GM21786 (cell line): Measurements from ENCODE around the gene COL4A2.
"Not testable (repeated sequence)": the region's sequence is repeated elsewhere in the genome, so short reads cannot be mapped to it uniquely, and the experiment has no call there.

Experiments used
- ATAC-seq: cut with Tn5 transposase; IDR thresholded peaks from one replicate; pipeline ENCODE4 v1.9.1; 2021; ENCODE audit not compliant: unreplicated experiment

Gene COL4A2

DNA sequence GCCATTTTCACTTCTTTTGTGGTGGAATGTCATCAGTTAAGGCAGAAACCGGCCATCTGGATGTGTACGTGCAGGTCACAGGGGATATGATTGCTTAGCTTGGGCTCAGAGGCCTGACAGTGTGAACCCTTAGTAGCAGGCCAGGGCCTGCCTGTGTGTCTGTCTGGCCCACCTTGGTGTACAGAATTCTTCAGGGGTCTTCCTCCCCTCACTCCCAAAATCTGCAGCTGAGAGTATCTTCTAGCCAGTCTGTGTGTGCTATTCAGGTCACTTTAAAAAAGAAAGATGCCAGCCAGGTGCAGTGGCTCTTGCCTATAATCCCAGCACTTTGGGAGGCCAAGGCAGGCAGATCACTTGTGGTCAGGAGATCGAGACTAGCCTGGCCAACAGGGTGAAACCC, 179.8 kb downstream of the COL4A2 start:
- ATAC-seq = not testable (repeated sequence)

DNA sequence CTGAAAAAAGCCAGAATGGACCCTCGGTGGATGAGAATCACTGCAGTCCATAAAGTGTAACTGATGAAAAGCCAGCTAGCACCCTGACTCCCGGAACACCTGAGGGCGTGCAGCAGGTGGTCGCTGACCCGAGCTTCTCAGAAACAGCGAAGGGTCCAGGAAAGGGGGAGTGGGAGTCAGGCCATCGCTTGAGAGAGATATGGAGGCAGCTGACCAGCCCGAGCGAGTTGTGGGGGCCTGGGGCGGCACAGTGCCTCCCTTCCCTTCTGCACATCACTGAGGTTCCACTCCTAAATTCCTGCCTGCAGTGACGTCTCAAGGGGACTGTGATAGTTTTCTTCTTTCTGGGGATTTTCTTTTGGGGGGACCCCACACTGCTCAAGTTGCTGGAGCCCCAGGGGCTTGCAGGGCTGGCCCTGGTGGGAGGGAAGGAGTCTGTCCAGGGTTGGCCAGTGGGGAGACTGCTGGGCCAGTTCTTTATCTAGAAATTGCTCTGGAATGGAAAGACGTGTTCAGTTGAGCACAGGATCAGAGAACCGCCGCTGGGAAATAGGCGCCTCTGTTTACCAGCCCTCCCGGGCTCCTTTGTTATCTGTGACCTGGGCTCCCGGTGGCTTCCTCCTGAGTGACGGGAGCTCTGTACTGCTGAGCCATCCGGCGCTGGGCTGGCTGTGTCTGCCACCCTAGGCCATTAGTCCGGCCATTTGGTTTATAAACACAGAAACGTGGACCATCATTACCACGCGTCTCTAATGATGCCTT, 183.1 kb downstream of the COL4A2 start:
- no peak for ATAC-seq

DNA sequence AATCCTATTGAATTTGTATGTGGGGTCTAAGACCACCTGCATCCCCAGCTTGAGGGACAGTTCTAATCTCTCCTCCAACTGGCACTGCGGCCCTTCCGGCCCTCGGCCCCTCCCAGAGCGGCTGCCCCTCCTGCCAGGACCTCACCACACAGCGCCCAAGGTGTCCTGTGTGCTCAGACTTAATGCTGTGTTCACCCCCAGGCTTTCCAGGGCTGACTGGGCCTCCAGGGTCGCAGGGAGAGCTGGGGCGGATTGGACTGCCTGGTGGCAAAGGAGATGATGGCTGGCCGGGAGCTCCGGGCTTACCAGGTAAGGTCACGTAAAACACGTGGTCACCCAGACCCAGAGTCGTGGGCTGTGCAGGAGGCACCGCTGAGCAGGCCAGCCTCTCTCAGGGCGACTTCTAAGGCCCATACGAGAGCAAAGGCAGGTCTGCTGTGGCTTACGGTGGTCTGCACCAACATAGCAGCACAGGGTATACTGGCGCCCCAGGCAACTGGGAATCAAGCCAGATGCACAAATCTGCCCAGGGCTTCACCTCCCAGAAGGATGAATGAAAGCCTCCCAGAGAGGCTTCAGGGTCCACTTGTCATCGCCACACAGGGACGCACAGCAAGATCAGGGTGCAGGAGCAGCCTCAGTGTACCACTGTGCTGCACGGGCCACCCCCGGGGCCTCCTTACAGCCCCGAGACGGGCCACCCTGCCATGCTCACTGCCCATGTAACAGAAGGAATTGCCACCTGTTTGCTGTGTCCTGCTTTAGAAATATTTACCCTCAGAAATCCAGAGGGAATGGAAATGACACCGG, 185.0 kb downstream of the COL4A2 start:
- no peak for ATAC-seq

DNA sequence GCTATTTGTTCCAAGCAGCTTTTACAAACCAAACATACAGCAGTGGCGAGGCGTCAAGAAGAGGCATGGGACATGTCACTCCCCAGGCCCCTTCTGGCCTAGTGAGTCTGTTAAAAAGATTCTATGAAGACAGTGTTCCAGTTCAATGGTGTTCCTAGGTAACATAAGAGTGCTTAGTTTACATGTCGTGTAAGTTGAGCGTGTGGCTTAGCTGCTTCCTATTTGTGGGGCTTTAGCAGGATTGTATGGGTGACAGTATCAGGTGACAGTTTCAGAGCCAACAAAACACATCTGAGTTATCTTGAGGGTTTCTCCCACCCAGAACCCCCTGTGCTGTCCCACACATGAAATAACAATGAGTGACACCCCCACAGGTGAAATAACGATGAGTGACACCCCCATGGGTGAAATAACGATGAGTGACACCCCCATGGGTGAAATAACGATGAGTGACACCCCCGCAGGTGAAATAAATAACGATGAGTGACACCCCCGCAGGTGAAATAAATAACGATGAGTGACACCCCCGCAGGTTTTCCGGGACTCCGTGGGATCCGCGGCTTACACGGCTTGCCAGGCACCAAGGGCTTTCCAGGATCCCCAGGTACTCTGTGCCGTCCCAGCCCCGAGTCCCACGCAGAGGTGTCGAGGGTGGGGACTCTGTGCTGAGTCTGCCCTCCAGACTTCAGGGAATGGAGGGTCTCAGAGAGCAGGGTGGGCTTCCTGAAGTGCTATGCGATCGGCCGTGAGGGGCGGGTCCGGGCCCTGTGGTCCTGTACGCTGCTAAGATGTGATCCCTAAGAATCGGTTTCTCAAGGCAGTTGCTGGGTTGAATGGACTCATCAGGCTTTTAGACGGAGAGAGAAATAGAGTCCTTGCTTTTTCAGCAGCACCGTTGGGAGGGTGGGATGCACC, 185.9 kb downstream of the COL4A2 start:
- ATAC-seq = no peak

DNA sequence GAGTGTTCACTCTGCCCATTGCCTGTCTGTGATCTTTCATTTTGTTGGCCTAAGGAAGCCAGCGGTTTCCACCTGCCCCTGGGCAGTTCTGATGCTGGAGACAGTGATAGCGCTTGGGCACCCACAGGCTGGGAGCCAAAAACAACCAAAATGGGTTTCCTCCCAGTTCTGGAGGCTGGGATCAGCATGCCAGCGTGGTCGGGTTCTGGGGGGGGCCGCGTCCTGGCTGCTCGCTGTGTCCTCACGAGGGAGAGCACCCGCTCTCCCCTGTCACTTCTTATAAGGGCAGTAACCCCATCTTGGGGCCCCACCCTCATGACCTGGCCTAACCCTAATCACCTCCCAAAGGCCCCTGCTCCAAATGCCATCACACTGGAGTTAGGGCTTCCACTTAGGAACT, 186.5 kb downstream of the COL4A2 start:
- no peak for ATAC-seq

DNA sequence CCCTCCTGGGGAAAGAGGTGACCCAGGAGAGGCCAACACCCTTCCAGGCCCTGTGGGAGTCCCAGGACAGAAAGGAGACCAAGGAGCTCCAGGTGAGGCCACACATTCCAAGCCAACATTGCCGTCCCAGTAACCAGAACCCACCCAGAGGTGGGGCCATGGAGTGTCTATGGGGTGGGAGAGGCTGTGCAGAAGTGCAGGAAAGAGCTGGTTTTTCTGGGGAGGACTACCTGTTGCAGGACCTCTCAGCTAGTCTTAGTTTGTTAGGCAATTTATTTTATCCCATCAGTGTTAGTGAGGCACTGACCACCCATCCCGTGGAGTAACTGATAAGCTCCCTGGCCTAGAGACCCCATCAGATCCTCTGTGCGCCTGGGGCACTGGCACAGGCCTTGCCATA, 188.3 kb downstream of the COL4A2 start:
- ATAC-seq = no peak

DNA sequence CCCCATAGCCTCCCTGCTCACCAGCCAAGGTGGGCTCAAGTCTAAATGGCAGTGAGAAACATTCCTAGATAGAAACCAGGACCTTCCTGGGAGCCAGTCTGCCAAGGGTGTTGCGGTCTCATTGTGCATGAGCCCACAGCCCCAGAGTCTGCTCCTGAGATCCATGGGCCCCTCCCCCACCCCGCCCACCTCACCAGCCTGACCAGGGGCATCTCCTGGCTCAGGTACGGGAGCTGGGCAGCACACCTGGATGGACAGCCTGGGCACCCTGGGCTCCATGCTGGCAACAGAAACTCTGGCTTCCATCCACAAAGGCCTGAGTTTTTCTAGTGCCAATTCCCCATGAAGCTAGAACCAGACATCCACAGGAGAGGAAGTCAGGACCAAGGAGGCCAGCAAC, 188.8 kb downstream of the COL4A2 start:
- ATAC-seq = no peak

DNA sequence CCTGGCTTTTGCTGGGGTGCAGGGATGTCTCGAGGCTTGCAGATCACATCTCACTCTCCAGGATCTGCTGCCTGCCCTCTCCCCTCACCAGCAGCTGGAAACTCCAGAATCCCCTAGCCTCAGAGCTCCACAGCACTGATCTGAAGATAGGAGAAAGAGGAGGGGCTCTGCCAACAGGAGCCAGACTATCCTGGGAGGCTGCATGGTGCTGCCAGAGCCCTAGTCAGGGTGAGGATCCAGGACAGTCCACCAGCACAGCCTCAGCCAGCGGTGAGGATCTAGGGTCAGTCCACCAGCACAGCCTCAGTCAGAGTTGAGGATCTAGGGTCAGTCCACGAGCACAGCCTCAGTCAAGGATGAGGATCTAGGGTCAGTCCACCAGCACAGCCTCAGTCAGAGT, 189.2 kb downstream of the COL4A2 start:
- no peak for ATAC-seq

DNA sequence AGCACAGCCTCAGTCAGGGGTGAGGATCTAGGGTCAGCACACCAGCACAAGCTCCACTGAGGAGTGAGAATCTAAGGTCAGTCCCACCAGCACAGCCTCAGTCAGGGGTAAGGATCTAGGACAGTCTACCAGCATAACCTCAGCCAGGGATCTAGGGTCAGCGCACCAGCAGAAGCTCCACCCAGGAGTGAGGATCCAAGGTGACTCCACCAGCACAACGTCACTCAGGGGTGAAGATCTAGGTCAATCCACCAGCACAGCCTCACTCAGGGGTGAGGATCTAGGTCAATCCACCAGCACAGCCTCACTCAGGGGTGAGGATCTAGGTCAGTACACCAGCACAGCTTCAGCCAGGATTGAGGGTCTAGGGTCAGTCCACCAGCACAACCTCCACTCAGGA, 189.9 kb downstream of the COL4A2 start:
- no peak for ATAC-seq

DNA sequence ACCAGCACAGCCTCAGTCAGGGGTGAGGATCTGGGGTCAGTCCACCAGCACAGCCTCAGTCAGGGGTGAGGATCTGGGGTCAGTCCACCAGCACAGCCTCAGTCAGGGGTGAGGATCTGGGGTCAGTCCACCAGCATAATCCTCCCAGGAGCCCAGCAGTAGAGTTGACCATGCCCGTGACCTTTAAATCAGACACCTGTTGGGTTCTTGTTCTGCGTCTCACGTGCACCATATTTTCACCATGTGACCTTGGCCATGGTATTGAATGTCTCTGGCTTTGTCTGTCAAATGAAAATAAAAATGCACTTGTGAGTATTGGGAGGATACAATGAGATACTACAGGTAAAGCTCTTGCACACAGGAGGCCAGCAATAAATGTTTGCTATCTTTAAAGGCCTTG, 190.8 kb downstream of the COL4A2 start:
- ATAC-seq = not testable (repeated sequence)

DNA sequence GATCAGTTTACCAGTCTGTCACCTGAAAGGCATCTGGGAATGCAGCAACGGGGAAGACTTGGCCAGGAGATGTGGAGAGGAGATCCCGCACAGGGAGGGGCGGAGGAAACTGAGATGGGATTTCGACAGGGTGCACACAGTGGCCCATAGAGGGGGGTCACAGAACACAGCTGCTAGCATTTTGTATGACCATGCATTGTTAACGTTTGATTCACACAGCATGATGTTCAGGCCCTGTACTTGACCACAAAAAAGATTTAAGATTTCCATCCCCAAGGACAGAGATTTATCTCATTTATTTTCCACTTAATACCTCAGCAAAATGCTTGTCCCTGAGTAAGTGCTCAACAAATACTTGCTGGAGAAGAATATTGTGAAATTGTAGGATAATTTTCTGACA, 191.2 kb downstream of the COL4A2 start:
- no peak for ATAC-seq

DNA sequence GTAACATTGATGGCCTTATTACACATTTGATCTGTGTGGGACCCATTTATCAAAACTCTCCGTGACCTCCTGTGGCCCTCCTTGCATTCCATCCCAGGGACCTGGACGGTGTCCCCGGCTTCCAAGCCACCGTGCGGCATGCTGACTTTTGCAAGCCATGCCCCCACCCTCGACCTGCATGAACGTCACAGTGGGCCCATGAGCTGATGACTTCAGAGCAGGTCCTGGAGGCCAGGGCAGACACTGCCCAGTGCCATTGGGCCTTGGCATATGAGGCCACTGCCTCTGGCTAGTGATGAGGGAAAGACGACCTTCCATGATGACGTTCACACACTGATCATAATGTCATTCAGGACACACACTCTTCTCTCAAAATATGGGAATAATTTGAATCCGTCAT, 191.7 kb downstream of the COL4A2 start:
- no peak for ATAC-seq

DNA sequence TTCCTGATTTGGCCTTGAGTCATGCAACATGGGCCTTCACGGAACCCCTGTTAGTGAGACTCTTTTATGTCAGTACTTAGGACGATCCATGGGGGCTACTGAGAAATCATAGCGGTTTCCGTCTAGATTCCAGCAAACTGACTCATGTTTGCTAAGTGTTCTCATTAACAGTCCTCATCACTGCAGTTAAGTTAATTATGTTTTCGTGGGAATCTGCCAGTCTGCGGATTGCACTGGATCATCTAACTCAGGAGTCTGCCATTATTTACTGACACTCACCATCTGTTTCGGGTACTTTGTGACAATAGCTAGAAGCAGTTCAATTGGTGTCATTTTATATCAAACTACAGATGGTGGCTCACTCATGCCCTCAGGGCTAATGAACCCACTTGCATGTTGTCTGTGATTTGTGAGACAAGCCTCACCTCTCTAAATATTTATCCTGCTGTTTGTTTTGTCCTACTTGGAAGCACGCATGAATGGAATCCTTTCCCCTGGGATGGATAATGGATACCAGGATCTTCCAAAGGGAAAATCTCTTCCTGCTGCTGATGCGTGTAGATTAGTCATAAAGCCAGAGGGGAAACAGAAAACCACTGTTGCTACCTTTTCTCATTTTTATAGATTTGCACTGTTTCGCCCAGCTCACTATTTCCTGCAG, 192.7 kb downstream of the COL4A2 start:
- no peak for ATAC-seq

DNA sequence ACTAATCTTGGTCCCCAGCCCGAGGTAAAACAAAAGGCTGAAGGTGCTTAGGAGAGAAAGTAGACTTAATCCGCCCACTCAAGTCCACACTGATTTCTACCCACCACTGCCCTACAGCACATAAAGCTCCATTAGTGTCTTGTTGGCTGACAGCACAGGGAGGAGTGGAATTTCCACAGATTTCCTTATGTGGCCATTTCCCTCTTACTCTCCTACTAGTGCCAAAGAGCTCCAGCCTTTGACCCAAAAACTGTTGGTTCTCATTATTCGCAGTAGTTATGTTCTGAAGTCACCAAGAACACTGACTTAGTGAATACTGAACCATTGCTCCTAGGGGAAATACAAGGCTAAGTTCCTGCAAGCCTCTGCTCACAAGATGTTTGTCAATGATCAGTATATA, 193.3 kb downstream of the COL4A2 start:
- no peak for ATAC-seq

DNA sequence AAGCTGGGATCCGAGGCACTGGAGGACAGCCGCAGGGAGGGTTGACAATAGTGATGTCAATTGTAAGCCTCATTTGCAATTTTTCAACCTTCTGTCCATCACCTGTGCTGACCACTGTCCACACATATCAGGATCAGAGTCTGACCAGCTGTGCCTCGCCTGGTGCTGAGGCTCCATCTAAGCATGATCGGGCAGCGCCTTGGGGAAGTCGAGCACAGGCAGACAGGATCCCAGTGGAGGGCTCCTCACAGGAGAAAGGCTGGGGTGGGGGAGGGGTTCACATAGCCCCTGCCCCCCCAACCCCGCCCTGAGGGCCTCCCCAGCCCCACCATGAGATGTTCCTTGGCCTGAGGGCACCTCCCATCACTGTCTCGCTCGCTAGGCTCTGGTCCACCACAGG, 194.1 kb downstream of the COL4A2 start:
- no peak for ATAC-seq

DNA sequence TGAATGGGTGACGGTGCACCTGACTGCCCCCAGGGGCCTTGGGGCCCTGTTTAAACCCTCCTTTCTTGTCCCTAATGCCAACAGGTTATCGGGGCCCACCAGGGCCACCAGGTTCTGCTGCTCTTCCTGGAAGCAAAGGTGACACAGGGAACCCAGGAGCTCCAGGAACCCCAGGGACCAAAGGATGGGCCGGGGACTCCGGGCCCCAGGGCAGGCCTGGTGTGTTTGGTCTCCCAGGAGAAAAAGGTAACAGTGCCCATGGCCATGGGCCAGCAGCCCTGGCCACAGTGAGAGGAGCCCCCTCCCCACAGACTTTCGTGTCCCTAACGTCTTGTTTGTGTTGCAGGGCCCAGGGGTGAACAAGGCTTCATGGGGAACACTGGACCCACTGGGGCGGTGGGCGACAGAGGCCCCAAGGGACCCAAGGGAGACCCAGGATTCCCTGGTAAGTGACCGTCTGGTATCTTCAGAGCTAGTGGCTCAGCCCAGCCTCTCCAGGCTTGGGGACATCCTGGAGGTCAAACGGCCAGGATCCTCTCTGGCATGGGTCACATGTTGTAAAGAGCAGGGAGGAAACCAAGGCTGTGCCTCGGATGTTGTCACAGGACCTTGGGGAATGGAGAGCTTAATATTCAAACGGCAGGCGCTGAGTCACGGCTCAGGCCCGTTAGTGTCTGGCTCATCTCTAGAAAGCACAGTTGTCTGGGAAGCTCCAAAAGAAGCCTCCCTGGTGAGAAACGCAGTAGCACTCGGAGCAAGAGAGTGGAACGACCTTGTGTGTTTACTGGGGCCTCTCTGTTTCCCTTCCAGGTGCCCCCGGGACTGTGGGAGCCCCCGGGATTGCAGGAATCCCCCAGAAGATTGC, 196.2 kb downstream of the COL4A2 start:
- no peak for ATAC-seq

DNA sequence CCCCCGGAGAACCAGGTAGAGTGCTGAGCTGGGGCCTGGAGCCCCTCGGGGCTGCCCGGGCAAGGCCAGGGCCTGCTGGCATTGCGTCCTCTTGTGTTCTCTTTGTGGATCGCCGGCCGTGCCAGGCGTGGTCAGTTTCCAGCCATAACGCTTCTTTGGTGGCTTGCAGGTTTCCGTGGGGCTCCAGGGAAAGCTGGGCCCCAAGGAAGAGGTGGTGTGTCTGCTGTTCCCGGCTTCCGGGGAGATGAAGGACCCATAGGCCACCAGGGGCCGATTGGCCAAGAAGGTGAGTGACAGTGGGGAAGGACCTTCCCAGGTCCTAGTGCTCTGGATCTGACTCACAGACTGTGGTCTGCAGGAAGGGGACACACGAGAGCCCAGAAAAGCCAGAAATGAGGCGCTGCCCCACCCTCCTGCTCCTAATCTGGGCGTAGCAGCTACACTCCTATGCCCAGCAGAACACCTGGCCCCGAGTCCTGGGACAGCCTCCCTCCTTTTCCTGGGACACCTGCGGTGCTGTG, 197.0 kb downstream of the COL4A2 start:
- ATAC-seq = no peak

DNA sequence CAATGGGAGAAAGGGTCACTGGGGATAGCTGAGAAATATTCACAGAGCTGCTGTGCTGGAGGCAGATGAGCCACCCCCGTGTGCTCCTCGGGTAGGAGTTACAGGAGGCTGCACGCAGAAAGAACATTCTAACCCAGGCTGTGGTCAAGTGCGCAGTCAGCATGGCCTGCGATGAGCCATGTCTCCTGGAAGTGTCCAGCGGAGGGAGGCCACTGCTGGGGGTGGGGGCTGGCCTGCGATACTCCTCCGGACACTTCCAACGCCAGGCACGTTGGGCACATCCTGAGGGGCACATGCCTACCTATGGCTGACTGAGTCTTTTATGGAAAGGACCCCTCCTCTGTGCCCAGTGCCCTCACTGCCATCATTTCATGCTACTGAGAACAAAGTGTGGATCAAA, 198.5 kb downstream of the COL4A2 start:
- ATAC-seq = no peak

DNA sequence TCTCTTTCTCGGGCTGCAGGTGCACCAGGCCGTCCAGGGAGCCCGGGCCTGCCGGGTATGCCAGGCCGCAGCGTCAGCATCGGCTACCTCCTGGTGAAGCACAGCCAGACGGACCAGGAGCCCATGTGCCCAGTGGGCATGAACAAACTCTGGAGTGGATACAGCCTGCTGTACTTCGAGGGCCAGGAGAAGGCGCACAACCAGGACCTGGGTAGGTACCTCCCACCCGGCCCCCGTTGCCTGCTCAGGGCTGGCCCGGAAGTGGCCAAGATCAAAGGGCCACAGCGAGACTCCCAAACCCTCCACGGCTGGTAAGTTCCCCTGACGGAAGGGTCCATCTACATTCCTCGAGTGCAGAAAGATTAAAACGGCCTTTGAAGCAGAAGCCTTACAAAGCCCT, 199.3 kb downstream of the COL4A2 start:
- ATAC-seq = no peak
